K562 (cell line): Measurements from ENCODE around the gene KCNE1. TPM values are rescaled to one million over a fixed set of nuclear protein-coding genes. Genes with fewer than 3 reads are reported as not detected.

Source experiments
- ATAC-seq: fragments of 200-7000 bp; cut with Tn5 transposase; 3 replicates; pipeline ENCODE4 v1.9.1; 2020; ENCODE audit warnings: moderate library complexity
- BruUV-seq: library from RNA; stranded (reverse); fragments of 400-500 nt; replicated peaks from 2 replicates; lab custom pipeline; 2021; lab: Mats Ljungman, UMichigan
- CTCF ChIA-PET: fragments of 300-600 bp; formaldehyde crosslinking; extraction: SDS; loops from one replicate; lab custom pipeline; 2021; ENCODE audit warnings: low intra/inter-chr PET ratio; lab: Yijun Ruan, JAX
- POLR2A ChIA-PET: fragments of 300-600, 350-650 bp; sonication (Branson Sonifier 250); formaldehyde crosslinking; extraction: SDS; loops from one replicate; lab custom pipeline; 2021; ENCODE audit warnings: antibody characterized with exemption, inconsistent platforms; lab: Yijun Ruan, JAX
- DNase-seq, 4 experiments: peaks; one replicate each; pipeline versions ENCODE4 v3.0.0 to v3.0.0-alpha.2; 2011 to 2018; ENCODE audit warnings: low spot score in 3 of 4, mixed read lengths in 3 of 4; ENCODE audit errors: extremely low read depth in 1 of 4
- FAIRE-seq: peaks from 2 replicates; lab custom pipeline; 2011; peaks lifted over from hg19 to GRCh38; lab: Jason Lieb, UNC
- H2AFZ ChIP-seq: 2 replicates; pipeline ENCODE4 v1.6.0; 2011; ENCODE audit warnings: low read depth, low read length, control low read depth, inconsistent platforms
- H3K27ac ChIP-seq: fragments of 200-600 bp; 3 replicates; pipeline ENCODE4 v1.8.0; 2011; ENCODE audit warnings: low read depth, mild to moderate bottlenecking, control low read depth, inconsistent platforms, low read length, moderate library complexity, mixed read lengths; ENCODE audit errors: extremely low read depth
- H3K27me3 ChIP-seq, 2 experiments: fragments of 300-600 bp in 1 of 2; 2 replicates in 1 of 2; 3 replicates in 1 of 2; pipeline versions ENCODE4 v1.6.0 to v1.8.0; 2011; ENCODE audit warnings: inconsistent platforms in 2 of 2, low read length in 2 of 2, mild to moderate bottlenecking in 1 of 2, mixed read lengths in 1 of 2, moderate library complexity in 1 of 2; ENCODE audit not compliant: control insufficient read depth in 2 of 2, insufficient read depth in 2 of 2
- H3K36me3 ChIP-seq: fragments of 300-600 bp; 3 replicates; pipeline ENCODE4 v1.8.0; 2011; ENCODE audit warnings: mild to moderate bottlenecking, low read length, inconsistent platforms; ENCODE audit not compliant: control insufficient read depth, insufficient read depth
- H3K4me1 ChIP-seq, 2 experiments: fragments of 200-600 bp in 1 of 2; replicated peaks in 1 of 2; 2 replicates in 1 of 2; 3 replicates in 1 of 2; pipeline versions ENCODE4 v1.5.1 to v1.8.0; 2011; ENCODE audit warnings: inconsistent platforms in 2 of 2, low read length in 2 of 2, mild to moderate bottlenecking in 1 of 2, mixed read lengths in 1 of 2, moderate library complexity in 1 of 2; ENCODE audit not compliant: control insufficient read depth in 2 of 2, insufficient read depth in 2 of 2
- H3K4me2 ChIP-seq: 2 replicates; pipeline ENCODE4 v1.6.1; 2011; ENCODE audit warnings: low read length, control low read depth, inconsistent platforms, mixed read lengths; ENCODE audit not compliant: insufficient read depth
- H3K4me3 ChIP-seq: fragments of 200-600 bp; sonication (generic), shearing (Covaris generic); 2 replicates; pipeline ENCODE4 v1.5.1; 2016; ENCODE audit warnings: control low read depth, inconsistent platforms
- H3K79me2 ChIP-seq: fragments of 200-600 bp; 3 replicates; pipeline ENCODE4 v1.8.0; 2011; ENCODE audit warnings: low read length, inconsistent platforms; ENCODE audit not compliant: control insufficient read depth, insufficient read depth
- H3K9ac ChIP-seq, 2 experiments: 2 replicates each; pipeline versions ENCODE4 v1.6.0 to v1.6.1; 2011; ENCODE audit warnings: low read depth in 2 of 2, low read length in 2 of 2, control low read depth in 1 of 2, inconsistent platforms in 1 of 2, mild to moderate bottlenecking in 1 of 2, mixed read lengths in 1 of 2; ENCODE audit not compliant: insufficient read depth in 1 of 2
- H3K9me1 ChIP-seq: one replicate; pipeline ENCODE4 v1.6.0; 2011; ENCODE audit warnings: inconsistent platforms, mild to moderate bottlenecking, low read length, moderate library complexity; ENCODE audit not compliant: control insufficient read depth, insufficient read depth
- H3K9me3 ChIP-seq: replicated peaks from 2 replicates; pipeline ENCODE4 v1.5.1; 2011; ENCODE audit warnings: low read depth, low read length, inconsistent platforms; ENCODE audit not compliant: control insufficient read depth, insufficient read depth
- H4K20me1 ChIP-seq: replicated peaks from 2 replicates; pipeline ENCODE4 v1.6.1; 2011; ENCODE audit warnings: low read length, inconsistent platforms, mixed read lengths; ENCODE audit not compliant: control insufficient read depth, insufficient read depth
- CTCF ChIP-seq, 3 experiments: IDR thresholded peaks in 2 of 3; conservative IDR thresholded peaks in 1 of 3; 2 replicates each; pipeline ENCODE4 v1.5.1; 2011 to 2012; ENCODE audit warnings: low read length in 3 of 3, mild to moderate bottlenecking in 3 of 3, control low read depth in 2 of 3, improper control_type of control experiment in 1 of 3, inconsistent platforms in 1 of 3, low read depth in 1 of 3, mixed read lengths in 1 of 3, moderate library complexity in 1 of 3; ENCODE audit not compliant: insufficient read depth in 2 of 3
- DNMT1 ChIP-seq: fragments of 450-650 bp; IDR thresholded peaks from 2 replicates; pipeline ENCODE4 v1.6.1; 2016; ENCODE audit warnings: antibody characterized with exemption, mild to moderate bottlenecking
- FOXJ2 ChIP-seq: fragments of 200-800 bp; sonication (Bioruptor generic); IDR thresholded peaks from 2 replicates; pipeline ENCODE4 v1.6.1; 2016; ENCODE audit warnings: missing genetic modification characterization, missing compliant biosample characterization
- GATA2 ChIP-seq: sonication (generic); formaldehyde crosslinking; IDR thresholded peaks from 2 replicates; pipeline ENCODE4 v1.4.0; 2020; ENCODE audit warnings: mild to moderate bottlenecking, missing genetic modification reagents
- HDAC1 ChIP-seq, 2 experiments: fragments of 450-650 bp; IDR thresholded peaks; 2 replicates each; pipeline ENCODE4 v1.6.1; 2016 to 2017; ENCODE audit warnings: inconsistent platforms in 1 of 2, mild to moderate bottlenecking in 1 of 2, moderate library complexity in 1 of 2
- HNRNPL ChIP-seq: fragments of 200-400 bp; formaldehyde crosslinking; IDR thresholded peaks from 2 replicates; pipeline ENCODE4 v1.6.1; 2017; ENCODE audit warnings: low read depth, mild to moderate bottlenecking, low read length
- IRF9 ChIP-seq: fragments of 450-650 bp; IDR thresholded peaks from 2 replicates; pipeline ENCODE4 v1.6.1; 2016; ENCODE audit warnings: missing biosample characterization, missing genetic modification characterization
- MAX ChIP-seq: sonication (generic); formaldehyde crosslinking; IDR thresholded peaks from 2 replicates; pipeline ENCODE4 v1.9.0; 2022; ENCODE audit warnings: mild to moderate bottlenecking, missing genetic modification reagents
- MTA3 ChIP-seq: fragments of 450-650 bp; formaldehyde crosslinking; IDR thresholded peaks from 2 replicates; pipeline ENCODE4 v1.6.1; 2017; ENCODE audit warnings: mild to moderate bottlenecking, borderline replicate concordance
- MYC ChIP-seq, 2 experiments: fragments of 250-450 bp in 1 of 2; sonication (Bioruptor Pico) in 1 of 2; IDR thresholded peaks; 2 replicates each; pipeline versions ENCODE4 v1.5.1 to v1.6.1; 2012 to 2021; ENCODE audit warnings: low read depth in 2 of 2, borderline replicate concordance in 1 of 2, improper control_type of control experiment in 1 of 2, low read length in 1 of 2, mild to moderate bottlenecking in 1 of 2, moderate library complexity in 1 of 2
- RBM17 ChIP-seq: fragments of 200-400 bp; formaldehyde crosslinking; IDR thresholded peaks from 2 replicates; pipeline ENCODE4 v1.6.1; 2017; ENCODE audit warnings: low read depth, mild to moderate bottlenecking, low read length, borderline replicate concordance
- RBM25 ChIP-seq: fragments of 200-400 bp; formaldehyde crosslinking; IDR thresholded peaks from 2 replicates; pipeline ENCODE4 v1.6.1; 2018; ENCODE audit warnings: low read length, low read depth, moderate library complexity; ENCODE audit not compliant: severe bottlenecking
- ZNF217 ChIP-seq: sonication (generic); formaldehyde crosslinking; IDR thresholded peaks from 2 replicates; pipeline ENCODE4 v1.8.0; 2022; ENCODE audit warnings: mild to moderate bottlenecking, missing genetic modification reagents
- ZNF23 ChIP-seq: fragments of 250-450 bp; sonication (Bioruptor Pico); IDR thresholded peaks from 2 replicates; pipeline ENCODE4 v1.4.0; 2020; ENCODE audit warnings: mild to moderate bottlenecking
- ZNF253 ChIP-seq: fragments of 250-450 bp; sonication (Bioruptor Pico); conservative IDR thresholded peaks from 2 replicates; pipeline ENCODE4 v1.6.1; 2021; ENCODE audit warnings: mild to moderate bottlenecking
- ZNF408 ChIP-seq: fragments of 250-450 bp; sonication (Bioruptor Pico); IDR thresholded peaks from 2 replicates; pipeline ENCODE4 v1.4.0; 2020; ENCODE audit warnings: low read depth, mild to moderate bottlenecking, moderate library complexity
- WGBS: fragments of 100-300 bp; shearing (Covaris generic); methylation state at CpG from one replicate; pipeline ENCODE4 v1.1.6; 2016; ENCODE audit warnings: low coverage, mixed read lengths; ENCODE audit not compliant: insufficient coverage; ENCODE audit errors: missing lambda C conversion rate; 5-methylcytosine and 5-hydroxymethylcytosine counted together
- in situ Hi-C: fragments of 300-500 bp; cut with MboI; formaldehyde crosslinking; loops from 4 replicates; pipeline ENCODE4 v1.15.0; 2018; ENCODE audit warnings: inconsistent platforms, mixed read lengths
- intact Hi-C: fragments of 100-400 bp; cut with micrococcal nuclease; formaldehyde crosslinking; loops from 2 replicates; pipeline ENCODE4 v1.14.2; 2022
- polyA plus RNA-seq, 8 experiments: library from polyadenylated mRNA; depleted of rRNA in 4 of 8; stranded (reverse) in 5 of 8; unstranded in 3 of 8; fragments of >200 nt; fragmentation: Nextera tagmentation in 2 of 8; fragmentation: Illumina TruSeq in 1 of 8; extraction: Ambion mirVana in 2 of 8; extraction: Trizol in 1 of 8; gene quantifications; 2 replicates each; pipeline versions ENCODE4 v1.2.1 to v1.2.3, GENCODE V29; 2011 to 2014; ENCODE audit warnings: inconsistent platforms in 1 of 8, missing spikeins in 1 of 8
- total RNA-seq, 7 experiments: library from RNA; depleted of rRNA in 6 of 7; stranded (reverse); fragments of >200 nt in 6 of 7; fragmentation: Illumina TruSeq in 2 of 7; extraction: Trizol in 2 of 7; gene quantifications; 2 replicates each; pipeline versions ENCODE4 v1.2.1 to v1.2.3, GENCODE V29; 2011 to 2021; ENCODE audit warnings: low replicate concordance in 1 of 7

The KCNE1 gene
- total and polyA plus RNA-seq, 9 of the 15 experiments (the other 6 are each of a cell fraction or from before 2014, with no cell fraction given) = 0.05 to 0.22 (median 0.11) TPM; not detected in 3

- TF ChIP-seq CTCF (IDR thresholded peaks at IDR 0.05 in 2 of 3, conservative IDR thresholded peaks at IDR 0.05 in 1 of 3; ENCODE audit: insufficient read depth in 2 of 3, low read depth in 1 of 3, low read length in 3 of 3) (peak; percentile 42 to 52 (median 51); a peak in 5 of 6 replicates), MYC (IDR thresholded peaks at IDR 0.05; ENCODE audit: low read depth, low read length) (peak; percentile 36; the same call in 1 of the 2 replicates), MYC (CRISPR knock-in tag; IDR thresholded peaks at IDR 0.05; ENCODE audit: borderline replicate concordance, low read depth) (no peak), MAX (peak; percentile 56)
Observed at GRCh38 chr21:34509151-34509550, 2.9 kb downstream of the KCNE1 start (continued).

GRCh38 chr21:34504595-34504994 is 7.4 kb downstream of the KCNE1 start:
- ATAC-seq (no peak), DNase-seq (no peak), FAIRE-seq (no peak)
- Histone ChIP-seq H3K9me3 (no peaks in the 10 kb centered on the region), H3K79me2 (no peaks in the 10 kb centered on the region), H3K9me1 (no peaks in the 10 kb centered on the region), H3K4me1 (no peaks in the 10 kb centered on the region), H3K9ac (no peak overlapping the region), H3K36me3 (no peaks in the 10 kb centered on the region), H3K27me3 (peaks cover 23 to 24% of the 10 kb centered on the region in 2 experiments; a peak in 4 of 5 replicates), H3K27ac (no peak overlapping the region), H2AFZ (no peak overlapping the region), H4K20me1 (no peaks in the 10 kb centered on the region), H3K4me2 (no peak overlapping the region)
- intact Hi-C loops (no loop called here), in situ Hi-C loops (no loop called here)
- no TSS peak for BruUV-seq
- ChIA-PET CTCF (no interaction called here), POLR2A (no interaction called here)
- WGBS = 0% methylated on average over 2 of the region's 2 CpGs
- TF ChIP-seq RBM17 = no peak
- TF ChIP-seq HDAC1 (IDR thresholded peaks at IDR 0.05) = no peak
- no peak for TF ChIP-seq ZNF23 (CRISPR knock-in tag)
- TF ChIP-seq ZNF408 (CRISPR knock-in tag) = no peak
- TF ChIP-seq ZNF253 (CRISPR knock-in tag) = no peak
- TF ChIP-seq ZNF217 (CRISPR knock-in tag) = no peak
- TF ChIP-seq FOXJ2 (tag) = no peak
- TF ChIP-seq MTA3 = no peak
- TF ChIP-seq IRF9 (tag) = no peak
- no peak for TF ChIP-seq HNRNPL
- TF ChIP-seq GATA2 (CRISPR knock-in tag) = no peak
- TF ChIP-seq RBM25 = no peak
- TF ChIP-seq DNMT1 = no peak
- TF ChIP-seq, all 486 proteins: peak for 0
- H3K4me3 ChIP-seq = no peak overlapping the region
